Medulla oblongata (tissue), 1 donor: ENCODE measurements around the gene HBB.

ENCODE experiments used
- DNase-seq: peaks from one replicate; pipeline ENCODE4 v3.0.0-alpha.2; 2015; ENCODE audit errors: extremely low spot score

Gene HBB

DNA sequence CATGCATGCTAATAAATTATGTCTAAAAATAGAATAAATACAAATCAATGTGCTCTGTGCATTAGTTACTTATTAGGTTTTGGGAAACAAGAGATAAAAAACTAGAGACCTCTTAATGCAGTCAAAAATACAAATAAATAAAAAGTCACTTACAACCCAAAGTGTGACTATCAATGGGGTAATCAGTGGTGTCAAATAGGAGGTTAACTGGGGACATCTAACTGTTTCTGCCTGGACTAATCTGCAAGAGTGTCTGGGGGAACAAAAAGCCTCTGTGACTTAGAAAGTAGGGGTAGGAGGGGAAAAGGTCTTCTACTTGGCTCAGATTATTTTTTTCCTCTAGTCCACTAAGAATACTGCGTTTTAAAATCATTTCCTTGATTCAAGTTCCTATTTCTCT lies 810 bp upstream of the HBB start:
- no peak for DNase-seq

DNA sequence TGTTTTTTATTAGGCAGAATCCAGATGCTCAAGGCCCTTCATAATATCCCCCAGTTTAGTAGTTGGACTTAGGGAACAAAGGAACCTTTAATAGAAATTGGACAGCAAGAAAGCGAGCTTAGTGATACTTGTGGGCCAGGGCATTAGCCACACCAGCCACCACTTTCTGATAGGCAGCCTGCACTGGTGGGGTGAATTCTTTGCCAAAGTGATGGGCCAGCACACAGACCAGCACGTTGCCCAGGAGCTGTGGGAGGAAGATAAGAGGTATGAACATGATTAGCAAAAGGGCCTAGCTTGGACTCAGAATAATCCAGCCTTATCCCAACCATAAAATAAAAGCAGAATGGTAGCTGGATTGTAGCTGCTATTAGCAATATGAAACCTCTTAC lies 1.4 kb downstream of the HBB start:
- no peak for DNase-seq

DNA sequence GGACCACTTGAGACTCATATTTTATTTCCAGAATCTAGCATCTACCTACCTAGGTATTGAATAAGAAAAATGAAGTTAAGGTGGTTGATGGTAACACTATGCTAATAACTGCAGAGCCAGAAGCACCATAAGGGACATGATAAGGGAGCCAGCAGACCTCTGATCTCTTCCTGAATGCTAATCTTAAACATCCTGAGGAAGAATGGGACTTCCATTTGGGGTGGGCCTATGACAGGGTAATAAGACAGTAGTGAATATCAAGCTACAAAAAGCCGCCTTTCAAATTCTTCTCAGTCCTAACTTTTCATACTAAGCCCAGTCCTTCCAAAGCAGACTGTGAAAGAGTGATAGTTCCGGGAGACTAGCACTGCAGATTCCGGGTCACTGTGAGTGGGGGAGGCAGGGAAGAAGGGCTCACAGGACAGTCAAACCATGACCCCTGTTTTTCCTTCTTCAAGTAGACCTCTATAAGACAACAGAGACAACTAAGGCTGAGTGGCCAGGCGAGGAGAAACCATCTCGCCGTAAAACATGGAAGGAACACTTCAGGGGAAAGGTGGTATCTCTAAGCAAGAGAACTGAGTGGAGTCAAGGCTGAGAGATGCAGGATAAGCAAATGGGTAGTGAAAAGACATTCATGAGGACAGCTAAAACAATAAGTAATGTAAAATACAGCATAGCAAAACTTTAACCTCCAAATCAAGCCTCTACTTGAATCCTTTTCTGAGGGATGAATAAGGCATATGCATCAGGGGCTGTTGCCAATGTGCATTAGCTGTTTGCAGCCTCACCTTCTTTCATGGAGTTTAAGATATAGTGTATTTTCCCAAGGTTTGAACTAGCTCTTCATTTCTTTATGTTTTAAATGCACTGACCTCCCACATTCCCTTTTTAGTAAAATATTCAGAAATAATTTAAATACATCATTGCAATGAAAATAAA lies 2.1 kb downstream of the HBB start:
- DNase-seq = no peak

DNA sequence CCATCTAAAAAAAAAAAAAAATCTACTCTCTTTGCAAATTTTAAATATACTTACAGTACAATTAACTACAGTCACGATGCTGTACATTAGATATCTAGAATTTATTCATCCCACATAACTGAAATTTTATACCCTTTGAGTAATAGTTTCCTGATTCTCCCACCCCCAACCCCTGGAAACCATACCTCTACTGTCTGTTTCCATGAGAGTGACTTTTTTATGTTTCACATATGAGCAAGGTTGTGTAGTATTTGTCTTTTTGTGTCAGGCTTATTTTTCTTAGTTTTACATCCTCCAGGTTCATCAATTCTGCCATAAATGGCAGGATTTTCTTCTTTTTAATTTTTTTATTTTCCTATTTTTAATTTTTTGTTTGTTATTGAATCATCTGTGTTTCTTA lies 3.2 kb downstream of the HBB start:
- DNase-seq = no peak

GRCh38 chr11:5223146-5223545 lies 3.7 kb downstream of the HBB start:
- no peak for DNase-seq

GRCh38 chr11:5210376-5210885 lies 16.4 kb downstream of the HBB start:
- DNase-seq = no peak

DNA sequence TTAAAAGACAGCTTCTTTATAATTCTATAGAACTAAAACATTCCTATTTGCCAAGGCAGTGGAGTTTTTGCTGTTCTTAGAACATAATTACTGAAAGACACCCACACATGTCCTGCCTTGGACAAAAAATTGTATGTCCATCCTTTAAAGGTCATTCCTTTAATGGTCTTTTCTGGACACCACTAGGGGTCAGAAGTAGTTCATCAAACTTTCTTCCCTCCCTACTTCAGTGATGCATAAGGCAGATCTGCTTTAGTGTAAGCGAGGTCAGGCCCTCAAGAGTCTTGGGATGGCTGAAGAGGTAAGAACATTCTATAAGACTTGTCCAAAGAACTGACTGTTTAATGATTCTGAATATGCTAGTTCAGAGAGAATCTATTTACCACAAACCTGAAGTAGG lies 22.1 kb downstream of the HBB start:
- DNase-seq = peak; percentile 53

DNA sequence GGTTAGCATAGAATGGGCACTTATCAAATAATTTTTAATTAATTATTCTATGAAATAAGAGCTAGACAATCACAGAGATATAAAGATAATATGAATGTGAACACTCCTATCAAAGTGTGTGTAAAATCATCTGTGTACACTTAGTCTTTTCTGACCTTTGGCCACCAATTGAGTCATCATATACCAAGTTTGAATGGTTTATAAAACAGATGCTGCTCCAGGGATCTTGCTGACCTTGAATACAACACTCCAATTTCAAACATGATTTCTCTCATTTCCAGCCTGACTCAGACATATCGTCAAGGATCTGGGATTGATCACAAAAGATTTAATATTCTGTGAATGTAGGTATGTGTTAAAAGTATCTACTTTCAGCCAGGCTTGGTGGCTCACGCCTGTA lies 23.5 kb downstream of the HBB start:
- DNase-seq = no peak

- DNase-seq = no peak
These were observed 26.3 kb downstream of the HBB start, which contains the start of gene OR51V1 for GRCh38 chr11:5200582-5200981. TSS of gene OR51V1 (minus strand) at chr11:5200682. CDS start at chr11:5200682, 0 bp downstream.

DNA sequence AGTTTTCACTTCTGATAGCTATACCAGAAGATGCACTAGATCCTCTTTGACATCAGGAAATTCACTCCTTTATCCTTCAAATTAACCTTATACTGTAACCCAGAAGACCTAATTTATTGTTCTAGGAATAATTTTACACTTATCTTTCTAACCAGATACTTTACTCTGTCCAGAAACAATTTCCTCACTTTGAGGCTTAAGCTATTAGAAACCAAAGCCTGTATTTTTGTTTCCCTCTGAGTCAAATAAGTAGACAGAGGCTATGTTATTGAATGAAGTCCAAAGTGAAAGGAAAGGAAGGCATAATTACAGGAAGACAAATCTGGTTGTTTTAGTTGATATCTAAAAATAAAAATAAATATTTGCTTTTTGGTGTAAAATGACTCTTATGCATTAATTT lies 28.6 kb downstream of the HBB start:
- no peak for DNase-seq

DNA sequence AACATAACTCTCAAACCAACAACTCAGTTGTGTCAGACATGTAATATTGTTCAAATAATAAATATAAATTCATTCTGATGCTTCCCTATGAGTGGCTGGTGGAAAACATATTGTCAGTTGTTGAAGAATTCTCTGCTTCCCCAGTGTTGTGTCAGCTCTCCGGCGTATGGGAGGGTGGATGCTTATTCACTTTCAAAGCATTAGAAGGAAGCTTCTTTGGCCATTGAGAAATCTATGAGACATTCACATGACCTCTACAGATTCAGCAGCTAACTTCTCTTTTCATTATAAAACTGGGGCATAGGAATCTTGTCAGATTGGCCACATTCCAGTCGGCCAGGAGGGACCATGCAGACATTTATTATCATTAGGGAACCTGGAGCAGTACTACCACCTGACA lies 29.3 kb downstream of the HBB start:
- DNase-seq = peak; percentile 35

DNA sequence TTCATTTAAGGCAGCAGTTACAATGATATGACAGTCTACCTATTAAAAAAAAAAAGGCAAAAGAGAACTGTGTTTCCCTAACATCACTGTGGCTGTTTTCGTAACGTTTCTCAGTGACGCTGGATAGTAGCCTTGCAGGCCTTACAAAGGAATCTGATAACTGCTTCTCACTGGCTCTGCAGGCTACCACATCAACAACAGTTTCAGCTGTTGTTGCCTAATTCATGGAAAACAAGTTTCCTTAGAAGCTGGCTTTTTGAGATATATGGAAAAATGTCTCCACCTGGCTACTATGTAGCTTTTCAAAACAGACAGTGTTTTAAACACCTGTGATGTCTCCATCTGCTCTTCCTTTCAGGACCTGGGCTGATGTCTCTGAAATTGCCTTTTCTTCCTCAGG lies 30.1 kb downstream of the HBB start:
- DNase-seq = no peak

DNA sequence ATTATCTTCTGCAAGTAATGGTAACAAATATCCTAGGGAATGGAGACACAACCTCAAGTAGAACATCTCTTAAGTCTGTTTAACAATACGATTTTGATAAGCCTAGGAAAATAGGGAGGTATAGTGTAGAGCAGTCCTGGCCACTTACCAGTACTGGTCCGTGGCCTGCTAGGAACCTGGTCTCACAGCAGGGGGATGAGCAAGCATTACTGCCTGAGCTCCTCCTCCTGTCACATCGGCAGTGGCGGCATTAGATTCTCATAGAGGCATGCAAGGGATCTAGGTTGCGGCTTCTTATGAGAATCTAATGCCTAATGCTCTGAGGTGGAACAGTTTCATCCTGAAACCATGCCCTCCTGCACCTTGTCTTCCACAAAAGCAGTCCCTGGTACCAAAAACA lies 30.8 kb downstream of the HBB start:
- no peak for DNase-seq

- DNase-seq = no peak
These were observed 34.1 kb downstream of the HBB start for GRCh38 chr11:5192738-5193137.

DNA sequence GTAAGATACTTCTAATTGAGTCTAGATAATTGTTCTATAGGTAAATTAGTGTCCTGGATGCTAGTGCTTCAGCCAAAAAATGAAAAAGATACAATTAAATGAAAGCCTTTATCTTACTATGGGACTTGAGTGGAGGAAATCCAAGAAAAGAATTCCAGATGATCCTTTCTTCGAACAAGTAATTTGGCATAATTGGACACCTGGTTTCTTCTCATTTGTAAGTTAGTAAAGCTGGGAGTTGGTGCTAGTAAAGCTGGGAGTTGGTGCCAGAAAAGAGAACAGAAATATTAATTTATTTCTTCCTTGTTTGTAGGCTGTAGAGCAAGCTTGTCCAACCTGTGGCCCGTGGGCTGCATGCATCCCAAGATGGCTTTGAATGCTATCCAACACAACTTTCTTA lies 38.7 kb downstream of the HBB start:
- DNase-seq = no peak

DNA sequence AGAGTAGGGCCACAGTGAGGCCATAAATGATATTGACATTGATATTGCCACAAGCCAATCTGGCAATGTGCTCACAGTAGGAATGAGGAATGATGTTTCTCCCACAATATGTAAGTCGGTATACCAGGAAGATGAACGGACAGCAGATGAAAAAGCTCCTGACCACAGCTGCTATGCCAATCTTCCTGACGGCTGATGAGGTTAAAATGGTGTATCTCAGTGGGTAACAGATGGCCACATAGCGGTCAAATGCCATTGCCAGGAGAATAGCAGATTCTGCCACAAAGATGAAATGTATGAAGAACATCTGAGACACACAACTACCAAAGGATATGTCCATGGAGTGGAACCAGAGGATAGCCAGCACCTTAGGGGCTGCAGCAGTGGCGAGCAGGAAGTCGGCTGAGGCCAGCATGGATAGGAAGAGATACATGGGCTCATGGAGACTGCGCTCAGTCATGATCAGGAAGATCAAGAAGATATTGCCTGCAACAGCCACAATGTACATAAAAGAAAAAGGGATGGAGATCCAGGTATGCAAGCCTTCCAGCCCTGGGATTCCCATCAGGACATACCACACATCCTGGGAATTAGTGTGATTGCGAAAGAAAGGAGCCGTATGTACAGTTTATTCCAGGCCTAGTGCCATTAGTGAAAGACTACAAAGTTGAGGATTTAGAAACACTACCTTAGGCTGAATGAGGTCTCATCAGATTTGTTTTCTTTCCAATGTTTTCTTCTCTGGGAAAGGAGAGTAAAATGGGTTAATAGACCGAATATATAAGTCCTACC lies 48.6 kb downstream of the HBB start:
- DNase-seq = no peak
